H1 (cell line): ENCODE measurements around the gene RFLNA. TPM values are rescaled to one million over a fixed set of nuclear protein-coding genes. Genes with fewer than 3 reads are reported as not detected.

Experiments used
- ASH2L ChIP-seq: fragments of 200-600, 300-600 bp; sonication (generic); IDR thresholded peaks from one replicate; pipeline ENCODE4 v1.7.1; 2017; ENCODE audit warnings: low read length
- BACH1 ChIP-seq: IDR thresholded peaks from 2 replicates; pipeline ENCODE4 v1.6.1; 2012; ENCODE audit warnings: low read length, improper control_type of control experiment
- CHD7 ChIP-seq: fragments of 300-600 bp; sonication (generic); IDR thresholded peaks from 2 replicates; pipeline ENCODE4 v1.7.1; 2012; ENCODE audit warnings: low read length, moderate library complexity, mild to moderate bottlenecking, inconsistent platforms; ENCODE audit not compliant: insufficient replicate concordance
- EZH2 ChIP-seq: fragments of 200-600 bp; sonication (generic); IDR thresholded peaks from 2 replicates; pipeline ENCODE4 v1.7.1; 2012; ENCODE audit warnings: low read depth, mild to moderate bottlenecking, moderate library complexity, low read length, inconsistent platforms; ENCODE audit not compliant: severe bottlenecking
- FOSL1 ChIP-seq: IDR thresholded peaks from 2 replicates; pipeline ENCODE4 v1.6.1; 2011; ENCODE audit warnings: mild to moderate bottlenecking, low read depth, low read length, moderate library complexity; ENCODE audit not compliant: insufficient read depth
- SP1 ChIP-seq: IDR thresholded peaks from 2 replicates; pipeline ENCODE4 v1.6.1; 2011; ENCODE audit warnings: low read depth, low read length
- TEAD4 ChIP-seq: IDR thresholded peaks from 2 replicates; pipeline ENCODE4 v1.6.1; 2012; ENCODE audit warnings: low read depth, low read length, inconsistent platforms, mixed read lengths
- YY1 ChIP-seq: IDR thresholded peaks from 2 replicates; pipeline ENCODE4 v1.6.1; 2011; ENCODE audit warnings: low read depth, mild to moderate bottlenecking, low read length
- polyA plus RNA-seq, 7 experiments: library from polyadenylated mRNA; depleted of rRNA in 3 of 7; stranded (reverse) in 5 of 7; unstranded in 2 of 7; fragments of >200 nt in 5 of 7; fragments of 200-250 nt in 2 of 7; gene quantifications; 1 replicate in 5 of 7; 2 replicates in 1 of 7; 4 replicates in 1 of 7; pipeline versions ENCODE4 v1.2.1 to v1.2.3, GENCODE V29; 2011 to 2013; ENCODE audit warnings: missing spikeins in 2 of 7, mixed read lengths in 2 of 7
- total RNA-seq: library from RNA; stranded (reverse); fragmentation: NEBNext Ultra II Directional; extraction: Animal tissue kit (Norgen Biotek cat#: 25700); gene quantifications from 2 replicates; pipeline ENCODE4 v1.2.1, GENCODE V29; 2021

The RFLNA gene
- total and polyA plus RNA-seq, 2 of the 8 experiments (the other 6 are each of a cell fraction or from before 2014, with no cell fraction given) = 6.4 to 6.6 TPM

- TF ChIP-seq CHD7 (no peak), BACH1 (no peak), TEAD4 (no peak), FOSL1 (no peak), EZH2 (no peak), YY1 (no peak), SP1 (no peak), ASH2L (no peak)
Observed at GRCh38 chr12:124264089-124264795, 30.7 kb upstream of the RFLNA start (continued).
